ENCODE results near the gene QRICH2. TPM values are rescaled to one million over a fixed set of nuclear protein-coding genes. Genes with fewer than 3 reads are reported as not detected.
A peak's percentile ranks its signal among the peaks of the same experiment; 100 is the strongest.

QRICH2 gene
- total RNA-seq, 1 experiment from 2014 or later = 0.47 TPM

GRCh38 chr17:76281573-76282371 lies 26.3 kb downstream of the QRICH2 start:
- in situ Hi-C loops (cut with HindIII; ENCODE audit: low sequenced_read_pairs) = no loop called here
- peak; percentile 80 for DNase-seq (ENCODE audit: low spot score)

- in situ Hi-C loops (cut with HindIII; ENCODE audit: low sequenced_read_pairs) = no loop called here
- no peak for DNase-seq (ENCODE audit: low spot score)
These were observed 27.4 kb downstream of the QRICH2 start for GRCh38 chr17:76280650-76281049.

- in situ Hi-C loops (cut with HindIII; ENCODE audit: low sequenced_read_pairs) = no loop called here
- DNase-seq (ENCODE audit: low spot score) = no peak
These were observed 28.3 kb downstream of the QRICH2 start for GRCh38 chr17:76279742-76280287.

- peak; percentile 81 for DNase-seq (ENCODE audit: low spot score)
- in situ Hi-C loops (cut with HindIII; ENCODE audit: low sequenced_read_pairs) = no loop called here
These were observed 28.9 kb downstream of the QRICH2 start for GRCh38 chr17:76278952-76279741.

GRCh38 chr17:76278268-76278908 lies 29.7 kb downstream of the QRICH2 start:
- in situ Hi-C loops (cut with HindIII; ENCODE audit: low sequenced_read_pairs) = no loop called here

GRCh38 chr17:76277300-76278267 lies 30.5 kb downstream of the QRICH2 start:
- DNase-seq (ENCODE audit: low spot score) = no peak
- in situ Hi-C loops (cut with HindIII; ENCODE audit: low sequenced_read_pairs) = no loop called here

More at GRCh38 chr17:76278268-76278908, 29.7 kb downstream of the QRICH2 start:
- DNase-seq (ENCODE audit: low spot score) = no peak

GRCh38 chr17:76276461-76277299 lies 31.4 kb downstream of the QRICH2 start:
- no peak for DNase-seq (ENCODE audit: low spot score)
- in situ Hi-C loops (cut with HindIII; ENCODE audit: low sequenced_read_pairs) = no loop called here

- no peak for DNase-seq (ENCODE audit: low spot score)
- in situ Hi-C loops (cut with HindIII; ENCODE audit: low sequenced_read_pairs) = no loop called here
These were observed 32.0 kb downstream of the QRICH2 start for GRCh38 chr17:76276069-76276431.

- in situ Hi-C loops (cut with HindIII; ENCODE audit: low sequenced_read_pairs) = no loop called here
These were observed 32.6 kb downstream of the QRICH2 start for GRCh38 chr17:76275382-76276068.

GRCh38 chr17:76274112-76274956 lies 33.7 kb downstream of the QRICH2 start:
- in situ Hi-C loops (cut with HindIII; ENCODE audit: low sequenced_read_pairs) = no loop called here
- no peak for DNase-seq (ENCODE audit: low spot score)

More at GRCh38 chr17:76275382-76276068, 32.6 kb downstream of the QRICH2 start:
- no peak for DNase-seq (ENCODE audit: low spot score)

GRCh38 chr17:76273445-76274111 lies 34.5 kb downstream of the QRICH2 start:
- in situ Hi-C loops (cut with HindIII; ENCODE audit: low sequenced_read_pairs) = no loop called here
- DNase-seq (ENCODE audit: low spot score) = no peak

- in situ Hi-C loops (cut with HindIII; ENCODE audit: low sequenced_read_pairs) = no loop called here
These were observed 35.3 kb downstream of the QRICH2 start for GRCh38 chr17:76272541-76273444.

GRCh38 chr17:76271669-76272540 lies 36.2 kb downstream of the QRICH2 start:
- in situ Hi-C loops (cut with HindIII; ENCODE audit: low sequenced_read_pairs) = no loop called here
- no peak for DNase-seq (ENCODE audit: low spot score)

More at GRCh38 chr17:76272541-76273444, 35.3 kb downstream of the QRICH2 start:
- DNase-seq (ENCODE audit: low spot score) = no peak

Data from G401 (cell line).